ENCODE data around the gene SNX12. TPM values are rescaled to one million over a fixed set of nuclear protein-coding genes. Genes with fewer than 3 reads are reported as not detected.
A peak's percentile ranks its signal among the peaks of the same experiment; 100 is the strongest.

The SNX12 gene
- total RNA-seq, 1 donor from 2014 or later = 78.3 TPM

DNA sequence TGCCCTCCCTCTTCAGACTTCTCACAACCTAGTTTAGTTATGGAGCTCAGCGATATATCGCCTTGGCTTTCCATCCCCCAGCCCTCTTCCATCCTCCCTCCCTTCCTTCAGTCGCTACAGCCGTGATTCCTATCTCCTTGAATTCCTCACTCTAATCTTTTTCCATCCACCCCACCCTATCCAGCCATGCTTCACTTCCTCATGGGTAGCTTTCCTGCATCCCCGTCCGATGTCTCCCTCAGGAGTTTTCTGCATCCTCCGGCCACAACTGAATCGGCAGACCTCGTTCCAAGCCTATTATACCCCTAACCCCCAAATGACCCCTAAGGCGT is 456 bp downstream of the SNX12 start:
- peaks cover under 1% of the 10 kb centered on the region for H3K36me3 Mint-ChIP-seq (ENCODE audit: low read depth)
- no peak for TF ChIP-seq CTCF (conservative IDR thresholded peaks at IDR 0.05)

GRCh38 chrX:71067089-71067488 is 1.0 kb downstream of the SNX12 start:
- H3K27ac Mint-ChIP-seq (ENCODE audit: unreplicated experiment) = no peak overlapping the region
- H3K9me3 Mint-ChIP-seq = no peaks in the 10 kb centered on the region
- H3K27me3 Mint-ChIP-seq (ENCODE audit: low read depth) = peaks cover 2% of the 10 kb centered on the region
- no peak for DNase-seq (ENCODE audit: low read depth, low spot score)
- peaks cover 2% of the 10 kb centered on the region for H3K36me3 Mint-ChIP-seq (ENCODE audit: low read depth)
- TF ChIP-seq CTCF (conservative IDR thresholded peaks at IDR 0.05) = no peak
- H3K4me3 Mint-ChIP-seq = peak overlapping the region; percentile 95
- H3K4me1 Mint-ChIP-seq = peaks cover 12% of the 10 kb centered on the region

More for the DNA sequence above, 456 bp downstream of the SNX12 start:
- Mint-ChIP-seq H3K9me3 (no peaks in the 10 kb centered on the region), H3K27me3 (ENCODE audit: low read depth) (peaks cover 8% of the 10 kb centered on the region), H3K4me3 (peak overlapping the region; percentile 95), H3K27ac (ENCODE audit: unreplicated experiment) (peak overlapping the region; percentile 88), H3K4me1 (peaks cover 12% of the 10 kb centered on the region)
- no peak for DNase-seq (ENCODE audit: low read depth, low spot score)

DNA sequence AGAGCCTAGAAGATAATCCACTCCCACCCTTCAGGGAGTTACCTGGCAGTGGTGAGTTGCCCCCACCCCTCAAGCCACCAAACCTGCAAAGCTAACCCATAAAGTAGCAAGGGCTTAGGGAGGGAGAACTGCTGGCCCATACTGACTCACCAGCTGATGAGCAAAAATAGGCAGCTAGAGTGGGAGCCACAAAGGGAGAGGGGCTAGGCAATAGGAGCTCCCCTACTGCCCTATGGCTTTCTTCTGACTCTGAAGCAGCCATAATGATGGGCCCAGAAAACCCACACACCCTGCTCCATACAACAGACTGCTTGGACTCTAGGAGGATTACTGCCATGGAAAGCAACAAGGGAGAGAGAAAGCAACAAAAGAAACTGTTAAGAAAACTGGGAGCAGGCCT is 8.0 kb downstream of the SNX12 start:
- H3K27ac Mint-ChIP-seq (ENCODE audit: unreplicated experiment) = no peak overlapping the region
- H3K36me3 Mint-ChIP-seq (ENCODE audit: low read depth) = peaks cover 11% of the 10 kb centered on the region
- no peak for TF ChIP-seq CTCF (conservative IDR thresholded peaks at IDR 0.05)
- no peak overlapping the region for H3K4me3 Mint-ChIP-seq
- H3K27me3 Mint-ChIP-seq (ENCODE audit: low read depth) = no peaks in the 10 kb centered on the region
- no peak for DNase-seq (ENCODE audit: low read depth, low spot score)
- H3K4me1 Mint-ChIP-seq = no peaks in the 10 kb centered on the region
- no peaks in the 10 kb centered on the region for H3K9me3 Mint-ChIP-seq

- no peak overlapping the region for H3K27ac Mint-ChIP-seq (ENCODE audit: unreplicated experiment)
- TF ChIP-seq CTCF (conservative IDR thresholded peaks at IDR 0.05) = no peak
- H3K36me3 Mint-ChIP-seq (ENCODE audit: low read depth) = peaks cover 14% of the 10 kb centered on the region
- no peaks in the 10 kb centered on the region for H3K9me3 Mint-ChIP-seq
- no peak for DNase-seq (ENCODE audit: low read depth, low spot score)
- no peaks in the 10 kb centered on the region for H3K4me1 Mint-ChIP-seq
- H3K4me3 Mint-ChIP-seq = no peak overlapping the region
- H3K27me3 Mint-ChIP-seq (ENCODE audit: low read depth) = no peaks in the 10 kb centered on the region
Observed at GRCh38 chrX:71057848-71058530, 10.1 kb downstream of the SNX12 start.

DNA sequence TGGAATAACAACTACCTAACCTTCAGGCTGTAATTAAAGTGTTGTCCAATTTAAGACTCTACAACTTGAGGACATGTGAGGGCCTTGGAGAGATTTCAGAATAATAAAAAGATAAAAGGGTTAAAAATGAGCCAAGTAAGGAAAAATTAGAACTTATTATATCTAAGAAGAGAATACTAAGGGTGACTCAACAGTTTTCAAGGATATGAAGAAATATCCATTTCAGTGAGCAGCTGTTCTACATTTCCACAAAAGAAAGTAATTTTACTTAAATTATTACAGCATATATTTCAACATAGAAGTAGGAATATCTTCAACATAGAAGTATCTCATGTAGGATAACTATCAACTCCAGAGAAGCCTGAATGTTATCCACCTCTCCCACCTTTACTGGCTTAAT is 11.3 kb downstream of the SNX12 start:
- H3K27me3 Mint-ChIP-seq (ENCODE audit: low read depth) = no peaks in the 10 kb centered on the region
- no peaks in the 10 kb centered on the region for H3K9me3 Mint-ChIP-seq
- H3K27ac Mint-ChIP-seq (ENCODE audit: unreplicated experiment) = no peak overlapping the region
- H3K36me3 Mint-ChIP-seq (ENCODE audit: low read depth) = peaks cover 10% of the 10 kb centered on the region
- no peak overlapping the region for H3K4me3 Mint-ChIP-seq
- H3K4me1 Mint-ChIP-seq = no peaks in the 10 kb centered on the region
- DNase-seq (ENCODE audit: low read depth, low spot score) = no peak
- no peak for TF ChIP-seq CTCF (conservative IDR thresholded peaks at IDR 0.05)

Data from neural crest cell (in vitro differentiated cells).